NOMO-1 treated with dmso at 0.1 percent for 144 hours (cell line): ENCODE measurements around the gene IL6R.
"Not testable (repeated sequence)": the region's sequence is repeated elsewhere in the genome, so short reads cannot be mapped to it uniquely, and the experiment has no call there.

ENCODE experiments used
- DNase-seq: peaks from one replicate; lab custom pipeline; 2025; ENCODE audit not compliant: unreplicated experiment; lab: John Stamatoyannopoulos, UW

IL6R gene

DNA sequence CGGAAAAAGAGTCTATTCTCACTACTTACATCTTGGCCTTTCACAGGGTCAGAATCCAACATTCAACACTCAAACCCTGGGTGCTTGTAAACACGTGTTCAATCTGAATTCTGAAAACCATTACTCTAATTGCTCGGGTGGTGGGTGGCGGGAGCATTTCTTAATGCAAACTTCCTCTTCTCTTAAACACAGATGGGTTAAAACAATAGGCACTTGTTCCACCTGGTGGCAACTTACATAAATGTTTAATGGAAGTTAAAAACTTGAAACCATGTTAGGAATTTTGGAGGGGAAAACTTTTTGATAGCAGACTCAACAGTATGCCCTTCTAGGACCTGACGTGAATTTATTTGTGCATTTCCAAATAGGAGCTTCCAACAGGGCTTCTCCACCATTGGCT is 73.5 kb downstream of the IL6R start:
- peak; percentile 64 for DNase-seq

DNA sequence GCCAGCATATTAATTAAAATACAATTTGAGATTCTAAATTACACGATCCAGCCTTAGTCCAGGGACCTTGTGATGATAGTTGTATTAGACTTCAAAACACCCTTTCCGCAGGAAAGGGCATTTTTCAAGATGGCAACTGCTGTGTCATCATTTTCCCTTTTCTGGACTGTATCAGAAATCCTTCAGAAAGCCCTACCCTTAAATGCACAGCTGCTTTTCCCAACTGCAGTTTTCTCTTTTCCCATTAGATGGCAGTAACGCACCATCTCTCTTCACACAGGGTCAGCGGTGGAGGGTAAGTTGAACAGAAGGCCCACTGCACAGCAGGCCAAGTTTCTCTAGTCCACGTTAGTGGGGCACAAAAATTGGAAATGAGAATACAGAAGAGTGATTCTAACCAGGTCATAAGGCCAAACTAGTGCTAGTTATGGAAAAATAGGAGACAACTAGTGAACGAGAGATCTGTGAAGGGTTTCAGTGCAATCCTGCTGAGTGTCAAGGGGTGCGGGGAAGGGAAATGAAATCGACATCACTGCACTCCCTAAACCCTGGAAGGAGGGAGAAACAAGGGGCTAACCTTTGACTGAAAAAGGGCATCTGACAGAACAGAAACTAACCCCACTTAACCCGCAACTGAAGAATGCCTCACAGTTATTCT is 74.8 kb downstream of the IL6R start:
- peak; percentile 44 for DNase-seq

DNA sequence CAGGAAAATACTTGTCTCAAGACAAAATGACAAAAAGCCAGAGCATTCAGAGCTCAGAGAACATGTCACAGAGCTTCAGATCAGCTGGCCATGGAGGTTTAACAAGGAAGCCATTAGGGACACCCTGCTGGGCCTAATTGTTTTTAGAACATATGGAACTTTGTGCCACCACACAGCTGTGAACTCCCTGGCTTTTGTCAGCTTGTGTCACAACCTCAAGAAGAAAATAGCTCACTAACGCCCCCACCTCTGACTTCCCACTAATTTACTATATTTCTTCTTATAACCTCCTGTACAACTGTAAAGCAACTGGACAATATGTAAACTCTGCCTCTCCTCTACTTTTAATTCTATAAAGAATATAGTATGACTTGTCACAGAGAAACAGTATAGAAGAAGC is 75.9 kb downstream of the IL6R start:
- DNase-seq, result no peak

DNA sequence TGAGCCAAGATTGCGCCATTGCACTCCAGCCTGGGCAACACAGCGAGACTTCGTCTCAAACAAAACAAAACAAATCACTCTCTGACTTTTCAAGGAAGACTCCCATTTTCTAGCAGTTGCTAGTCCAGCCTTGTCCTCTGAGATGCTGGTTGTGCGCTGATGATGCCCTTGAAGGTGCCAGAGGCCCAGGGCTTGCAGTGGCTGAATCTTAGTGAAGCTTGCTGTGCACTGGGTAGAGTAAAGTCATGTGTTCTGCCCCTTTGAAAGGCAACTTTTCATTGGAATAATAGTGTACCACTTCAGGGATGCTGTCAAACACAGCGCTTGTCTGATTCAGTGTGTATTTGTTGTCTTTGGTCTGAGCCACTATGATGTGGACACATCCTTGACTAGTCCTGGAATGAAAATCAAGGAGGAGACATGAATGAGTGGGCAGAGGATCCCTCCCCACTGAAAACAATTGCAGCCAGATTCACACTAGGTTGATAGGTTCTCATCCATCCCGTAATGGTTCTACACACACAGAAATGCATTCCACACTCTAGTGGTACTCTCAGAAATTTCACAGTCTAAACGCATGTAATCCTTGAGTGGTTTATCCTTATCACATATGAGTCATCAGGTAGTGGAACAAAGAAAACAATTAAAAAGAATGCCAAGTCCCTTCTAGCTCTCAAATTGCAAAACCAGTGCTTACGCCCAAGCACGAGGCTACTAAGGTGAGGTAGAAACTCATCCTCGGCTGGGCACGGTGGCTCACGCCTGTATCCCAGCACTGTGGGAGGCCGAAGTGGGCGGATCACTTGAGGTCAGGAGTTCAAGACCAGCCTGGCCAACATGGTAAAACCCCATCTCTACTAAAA is 79.0 kb downstream of the IL6R start:
- DNase-seq, result no peak

DNA sequence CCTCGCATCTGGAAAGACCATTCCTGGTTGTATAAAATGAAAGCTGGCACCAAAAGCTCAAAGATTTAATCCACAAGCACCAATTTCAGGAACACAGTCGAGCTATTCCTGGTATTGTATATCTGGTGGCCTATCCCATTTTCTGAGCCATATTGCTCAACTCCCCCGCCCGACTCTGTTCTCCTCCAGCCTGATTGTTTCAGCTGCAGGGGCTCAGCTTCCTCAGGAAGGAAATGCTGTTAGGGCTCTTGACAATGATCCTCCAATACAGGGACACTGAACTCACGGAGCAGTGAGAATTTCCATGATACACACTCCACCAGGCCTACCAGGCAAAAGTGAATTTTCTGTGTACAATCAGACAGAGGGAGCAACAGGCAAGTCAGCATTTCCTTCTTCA is 80.0 kb downstream of the IL6R start:
- no peak for DNase-seq

DNA sequence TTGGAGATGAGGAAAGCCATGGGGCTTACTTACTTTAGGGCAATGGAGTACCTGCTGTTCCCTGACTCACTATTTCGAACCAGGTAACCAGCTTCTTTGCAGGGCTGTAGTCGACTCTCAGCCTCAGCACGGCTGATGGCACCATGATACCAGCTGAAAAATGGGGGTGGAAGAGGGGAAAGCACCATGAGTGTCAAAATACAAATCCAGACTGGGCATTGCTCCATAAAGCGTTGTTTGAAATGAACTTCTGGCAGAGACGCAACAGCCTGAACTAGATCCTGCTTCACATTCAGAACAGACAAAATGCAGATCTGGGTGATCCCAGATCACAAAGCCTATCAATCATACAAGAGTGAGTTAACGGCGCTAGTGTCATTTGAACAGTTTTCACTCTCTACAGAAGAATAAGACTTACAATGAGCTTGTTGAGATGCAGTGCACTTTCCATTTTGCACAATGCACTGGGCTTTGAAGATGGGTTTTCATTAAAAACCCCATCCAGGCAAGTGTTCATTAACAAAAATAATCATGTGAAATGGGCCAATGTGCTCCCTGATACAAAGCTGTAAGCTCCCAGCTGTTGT is 80.9 kb downstream of the IL6R start:
- no peak for DNase-seq

DNA sequence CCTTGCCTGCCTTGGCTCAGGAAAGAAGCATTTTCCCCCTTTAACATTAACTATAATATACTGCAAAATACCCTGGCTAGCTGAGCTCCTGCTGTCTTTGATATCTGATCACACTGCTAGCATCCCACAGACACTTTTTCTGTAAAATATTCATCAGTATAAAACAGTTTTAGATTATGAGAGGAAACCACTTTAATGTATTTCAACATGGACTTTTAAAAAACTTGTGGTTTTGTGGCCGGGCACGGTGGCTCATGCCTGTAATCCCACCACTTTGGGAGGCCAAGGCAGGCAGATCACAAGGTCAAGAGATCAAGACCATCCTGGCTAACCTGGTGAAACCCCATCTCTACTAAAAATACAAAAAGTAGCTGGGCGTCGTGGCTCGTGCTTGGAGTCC is 81.6 kb downstream of the IL6R start:
- DNase-seq, result not testable (repeated sequence)

DNA sequence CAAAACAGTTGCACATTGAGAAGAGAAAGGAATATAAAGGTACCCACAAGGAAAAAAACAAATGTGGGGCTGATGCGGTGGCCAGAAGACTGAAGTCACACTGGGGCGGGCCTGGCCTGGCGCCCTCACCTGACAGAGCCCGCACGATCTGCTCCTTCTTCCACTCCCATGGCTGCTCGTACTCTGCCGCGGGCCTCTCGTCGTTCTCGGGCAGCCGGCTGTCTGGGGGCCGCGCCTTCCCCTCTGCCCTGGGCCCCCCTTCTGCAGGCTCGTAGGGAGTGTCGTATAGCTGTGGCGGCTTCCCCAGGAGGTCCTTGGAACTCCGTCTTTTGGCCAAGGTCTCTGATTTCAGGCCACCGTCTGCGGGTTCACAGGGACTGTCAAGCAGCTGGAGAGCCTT is 83.8 kb downstream of the IL6R start:
- no peak for DNase-seq

DNA sequence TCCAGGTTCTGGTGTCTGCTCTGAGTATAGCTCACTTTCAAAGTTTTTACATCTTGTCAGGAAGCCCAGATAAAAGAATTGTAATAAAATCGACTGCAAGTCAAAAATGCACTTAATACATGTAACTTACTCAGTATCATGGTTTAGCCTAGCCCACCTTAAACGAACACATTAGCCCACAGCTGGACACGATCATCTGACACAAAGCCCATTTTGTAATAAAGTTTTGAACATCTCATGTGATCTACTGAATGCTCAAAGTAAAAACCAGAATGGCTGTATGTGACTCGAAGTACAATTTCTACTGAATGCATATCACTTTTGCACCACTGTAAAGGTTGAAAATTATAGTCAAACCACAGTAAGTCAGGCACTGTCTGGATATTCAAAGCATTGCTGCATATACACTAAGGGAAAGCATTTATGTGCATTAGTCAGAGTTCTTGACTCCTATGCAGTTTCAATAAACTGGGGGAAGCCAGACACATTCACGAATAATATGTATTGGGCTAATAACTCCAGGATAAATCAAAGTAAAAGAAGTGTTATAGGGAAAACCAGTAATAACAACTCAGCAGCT is 84.6 kb downstream of the IL6R start:
- DNase-seq, result no peak

DNA sequence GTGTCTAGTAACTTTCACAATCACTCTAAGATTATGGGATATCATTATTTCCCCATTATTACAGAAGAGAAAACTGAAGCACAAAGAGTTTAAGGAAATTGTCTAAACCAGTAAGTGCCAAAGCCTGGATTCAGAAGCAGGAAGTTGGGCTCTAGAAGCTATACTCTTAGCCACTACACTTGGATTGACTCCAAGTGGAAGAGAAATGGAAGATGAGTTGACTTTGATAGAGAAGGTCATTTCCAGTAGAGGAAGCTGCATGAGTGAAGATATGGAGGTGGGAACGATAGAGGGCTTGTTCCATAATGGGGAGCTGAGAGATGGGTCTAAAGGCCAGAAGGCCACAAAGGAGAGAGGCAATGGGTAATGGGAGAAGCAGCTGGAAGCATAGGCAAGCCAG is 85.2 kb downstream of the IL6R start:
- DNase-seq, result no peak

DNA sequence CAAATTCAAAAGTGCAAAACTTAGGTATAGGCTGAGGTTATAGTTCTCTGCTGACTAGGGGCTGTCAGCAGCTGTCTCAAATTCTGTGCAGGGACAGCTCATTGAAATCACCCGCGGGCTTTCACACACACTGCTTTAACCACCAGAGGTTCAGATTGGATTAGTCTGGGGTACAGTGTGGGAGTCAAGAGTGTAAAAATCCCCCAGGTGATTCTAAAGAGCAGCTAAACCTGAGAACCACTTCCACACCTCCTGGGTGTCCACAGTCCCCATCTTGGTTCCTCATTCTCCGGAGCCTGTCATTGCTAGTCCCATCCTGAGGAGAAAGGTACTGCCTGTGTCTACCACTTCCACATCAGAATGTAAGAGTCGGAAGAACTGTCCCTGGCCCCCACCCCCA is 87.0 kb downstream of the IL6R start:
- DNase-seq, result no peak

DNA sequence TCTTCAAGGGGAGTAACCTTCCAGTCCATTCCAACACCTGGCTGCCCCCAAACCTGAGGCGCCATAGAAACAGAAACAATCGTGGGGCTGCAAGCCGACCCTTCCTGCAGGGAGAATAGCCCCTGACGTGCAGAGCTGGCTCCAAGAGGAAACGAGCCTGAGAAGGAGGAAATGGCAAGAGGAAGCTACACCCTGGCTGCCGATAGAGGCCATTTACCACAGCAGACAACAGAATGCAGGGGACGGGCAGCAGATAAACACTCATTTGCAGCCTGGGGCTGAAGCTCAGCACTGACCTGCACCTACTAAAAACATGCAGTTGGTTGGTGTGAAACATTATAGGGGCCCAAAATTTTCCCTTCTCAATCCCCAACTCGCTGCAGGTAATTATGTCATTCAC is 88.1 kb downstream of the IL6R start:
- peak; percentile 76 for DNase-seq

DNA sequence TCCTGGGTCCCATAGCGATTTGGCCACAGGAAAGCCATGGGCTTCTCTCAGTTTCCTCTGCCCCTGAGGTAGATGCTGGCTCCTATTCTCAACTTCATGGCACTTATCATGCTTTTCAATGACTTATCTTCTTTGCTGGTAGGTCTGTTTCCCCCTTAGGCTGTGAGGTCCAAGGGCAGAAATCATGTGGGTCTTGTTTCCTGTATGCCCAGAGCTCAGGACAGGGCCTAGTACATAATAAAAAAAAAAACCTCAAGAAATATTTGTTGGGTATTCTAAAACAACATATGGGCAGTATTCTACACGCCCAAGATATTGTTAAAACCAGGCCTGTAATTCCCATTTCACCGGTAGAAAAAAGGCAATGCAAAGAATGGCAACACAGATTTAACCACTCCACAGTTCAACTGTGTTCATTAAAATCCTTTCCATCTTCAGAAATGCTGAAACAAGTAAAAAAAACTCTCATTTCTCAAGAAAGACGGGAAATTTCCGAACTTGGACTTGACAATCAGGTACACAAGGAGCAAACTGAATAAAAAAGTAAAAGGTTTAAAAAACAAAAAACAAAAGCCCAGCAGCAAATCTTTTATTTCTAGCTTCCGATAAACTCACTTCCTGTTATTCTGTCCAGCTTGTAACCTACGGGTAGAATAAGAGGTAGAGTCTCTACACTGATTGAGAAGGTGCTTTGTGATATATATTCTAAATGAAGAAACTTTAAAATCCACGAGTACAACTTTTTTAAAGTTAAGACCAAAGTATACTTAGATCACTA is 90.5 kb downstream of the IL6R start:
- no peak for DNase-seq

DNA sequence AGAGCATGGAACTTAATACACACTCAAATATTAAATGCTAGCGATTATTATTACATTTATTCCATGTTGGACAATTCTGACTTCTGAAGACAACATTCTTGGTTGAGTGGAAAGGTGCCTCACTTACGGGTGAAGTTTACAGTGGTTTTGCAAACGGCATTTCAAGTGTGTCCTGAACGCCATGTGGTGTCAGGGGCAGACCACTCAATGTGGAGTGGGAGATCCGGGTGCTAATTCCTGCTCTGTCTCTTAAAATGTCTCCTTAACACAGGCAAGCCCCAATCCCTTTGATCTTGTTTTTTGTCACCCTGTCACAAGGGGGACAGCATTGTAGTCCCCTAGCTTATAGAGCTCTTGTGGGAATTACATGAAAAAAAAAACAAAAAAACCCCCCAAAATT is 91.2 kb downstream of the IL6R start:
- DNase-seq, result no peak

DNA sequence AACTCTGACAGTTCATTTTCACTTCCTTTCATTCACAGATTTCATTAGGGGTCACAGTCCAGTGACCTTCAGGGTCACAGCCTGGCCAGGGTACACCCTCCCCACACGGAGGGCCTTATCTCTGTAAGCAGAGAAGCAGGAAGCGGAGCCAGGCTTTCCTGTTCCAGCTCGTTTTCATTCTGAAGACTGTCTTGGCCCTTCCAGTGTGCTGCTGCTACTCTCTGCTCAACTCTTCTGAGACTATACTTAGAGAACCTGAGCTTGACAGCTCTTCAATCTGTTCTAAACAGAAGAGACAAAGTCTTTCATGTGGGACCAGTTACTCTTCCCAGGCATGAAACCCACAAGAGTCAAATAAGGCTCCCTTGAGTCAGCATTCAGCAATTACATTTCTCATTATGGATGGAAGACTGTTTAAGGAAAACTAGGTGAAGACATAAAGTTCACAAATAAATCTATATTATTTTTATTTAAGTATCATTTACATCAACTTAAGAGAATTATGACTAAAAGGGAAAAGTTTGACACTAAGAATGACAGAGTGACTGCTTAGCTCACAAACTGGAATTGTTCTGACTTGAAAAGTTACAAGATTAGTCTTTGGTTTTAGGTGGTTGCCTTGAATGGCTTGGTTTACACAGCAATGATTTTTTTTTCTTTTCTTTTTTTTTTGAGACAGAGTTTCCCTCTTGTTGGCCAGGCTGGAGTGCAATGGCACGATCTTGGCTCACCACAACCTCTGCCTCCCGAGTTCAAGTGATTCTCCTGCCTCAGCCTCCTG is 92.1 kb downstream of the IL6R start:
- no peak for DNase-seq

DNA sequence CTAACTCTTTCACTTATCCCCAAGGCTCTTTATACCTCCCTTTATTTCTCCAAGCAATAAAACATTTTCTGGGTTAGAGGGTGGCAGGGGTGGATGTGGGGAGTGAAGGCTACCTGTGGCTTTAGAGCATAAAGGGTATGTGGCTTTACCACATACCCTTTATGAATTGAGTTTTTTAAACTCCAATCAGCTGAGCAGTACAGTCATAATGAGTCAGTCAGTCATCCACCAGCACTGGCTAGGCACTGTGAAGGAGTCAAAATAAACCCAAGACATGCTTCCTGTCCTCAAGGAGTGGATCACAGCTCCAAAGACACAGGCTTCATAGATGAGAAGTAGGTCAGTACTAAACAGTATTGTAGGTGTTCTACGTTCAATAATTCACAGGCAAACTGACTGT is 94.3 kb downstream of the IL6R start:
- DNase-seq, result no peak

DNA sequence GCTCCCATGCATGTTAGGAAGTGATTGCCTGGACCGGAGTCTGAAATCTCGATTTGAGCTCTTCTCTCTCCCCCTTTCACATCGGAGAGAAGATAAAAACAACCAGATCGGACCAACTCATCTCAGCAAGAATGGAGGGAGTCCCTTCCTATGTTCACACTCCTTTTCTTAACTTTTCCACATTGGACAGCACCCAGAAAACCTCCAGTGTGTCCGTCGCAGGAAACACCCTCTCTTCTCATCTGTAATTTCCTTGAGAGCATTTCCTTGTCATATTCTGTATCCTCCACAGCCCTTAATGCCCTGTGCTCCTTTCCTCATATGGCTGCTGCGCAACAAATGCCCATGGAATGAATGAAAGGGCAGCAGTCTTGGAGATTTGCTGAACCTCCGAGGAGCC is 95.4 kb downstream of the IL6R start:
- no peak for DNase-seq

DNA sequence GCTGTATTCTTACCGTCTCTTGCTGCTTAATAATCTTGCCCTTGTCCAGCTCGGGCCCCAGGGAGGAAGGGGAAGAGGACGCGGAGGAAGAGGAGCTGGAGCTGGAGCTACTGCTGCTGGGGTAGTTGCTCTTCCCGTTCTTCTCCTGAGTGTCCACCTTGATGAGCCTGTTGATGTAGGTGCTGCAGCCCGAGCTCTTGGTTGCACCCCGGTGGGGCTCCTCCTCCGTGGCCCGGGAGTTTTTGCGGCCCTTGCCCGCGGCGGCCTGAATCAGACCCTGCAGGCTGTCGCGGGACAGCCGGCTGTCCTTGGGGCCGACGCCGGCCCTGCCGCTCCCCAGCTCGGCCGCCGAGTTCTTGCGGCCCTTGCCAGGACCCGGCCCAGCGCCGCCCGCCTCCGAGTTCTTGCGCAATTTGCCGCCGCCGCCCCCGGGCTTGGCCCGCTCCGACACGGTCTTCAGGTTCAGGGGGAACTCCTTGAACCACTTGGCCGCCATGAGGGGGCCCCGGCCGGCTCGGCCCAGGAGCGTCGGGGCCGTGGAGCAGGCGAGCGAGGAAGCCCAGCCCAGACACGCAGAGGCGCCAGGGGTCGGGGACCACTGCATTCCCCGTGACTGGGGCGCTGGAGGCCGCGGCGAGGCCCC is 96.4 kb downstream of the IL6R start:
- DNase-seq, result no peak

DNA sequence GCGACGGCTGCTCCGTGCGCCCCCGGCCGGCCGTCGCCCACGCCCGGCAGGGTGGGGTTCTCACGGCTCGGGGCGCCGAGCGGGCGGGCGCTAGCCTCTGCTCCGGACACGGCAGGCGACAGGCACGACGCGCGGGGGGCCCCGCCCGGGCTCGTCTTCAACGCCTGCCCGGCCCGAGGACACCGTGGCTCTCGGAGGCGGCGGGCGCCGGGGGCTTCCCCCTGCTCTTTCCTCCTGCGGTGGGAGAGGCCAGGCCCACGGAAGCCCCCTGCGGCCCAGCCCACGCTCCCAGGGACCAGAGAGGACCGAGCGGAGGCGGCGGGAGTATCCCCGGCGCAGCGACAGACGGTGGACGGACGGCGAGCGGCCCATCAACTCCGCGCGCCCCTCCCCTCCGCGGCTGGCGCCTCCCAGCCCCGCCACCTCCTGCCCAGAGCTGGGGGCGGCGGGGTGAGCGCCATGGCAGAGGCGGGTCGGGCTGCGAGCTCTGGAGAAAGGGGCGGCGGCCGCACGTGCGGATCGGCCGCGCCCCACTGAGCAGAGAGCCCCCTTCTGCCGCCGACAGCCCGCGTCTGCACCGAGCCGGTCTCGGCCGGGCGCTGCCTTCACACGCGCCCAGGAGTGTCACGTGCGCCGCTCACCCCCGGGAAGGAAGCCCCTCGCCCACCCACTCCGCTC is 97.1 kb downstream of the IL6R start, which contains the start of the genes SHE and TDRD10:
SHE (minus strand) TSS at position 347 of the 678 bp plus-strand sequence. CDS start 386 bp downstream, outside the sequence.
TDRD10 (plus strand) TSS at position 154 of the 678 bp plus-strand sequence. CDS start 4,685 bp downstream, outside the sequence.
- no peak for DNase-seq
